Activated CD8-positive, alpha-beta memory T cell treated with anti-CD3 and anti-CD28 coated beads, Interleukin-2, amount 50 U/mL, for 24 hours (primary cell): ENCODE measurements around the gene ALG5.

ENCODE experiments used
- DNase-seq: peaks from one replicate; pipeline ENCODE4 v3.0.0-alpha.2; 2020; ENCODE audit errors: extremely low read depth

ALG5 gene, protein sequence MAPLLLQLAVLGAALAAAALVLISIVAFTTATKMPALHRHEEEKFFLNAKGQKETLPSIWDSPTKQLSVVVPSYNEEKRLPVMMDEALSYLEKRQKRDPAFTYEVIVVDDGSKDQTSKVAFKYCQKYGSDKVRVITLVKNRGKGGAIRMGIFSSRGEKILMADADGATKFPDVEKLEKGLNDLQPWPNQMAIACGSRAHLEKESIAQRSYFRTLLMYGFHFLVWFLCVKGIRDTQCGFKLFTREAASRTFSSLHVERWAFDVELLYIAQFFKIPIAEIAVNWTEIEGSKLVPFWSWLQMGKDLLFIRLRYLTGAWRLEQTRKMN

DNA sequence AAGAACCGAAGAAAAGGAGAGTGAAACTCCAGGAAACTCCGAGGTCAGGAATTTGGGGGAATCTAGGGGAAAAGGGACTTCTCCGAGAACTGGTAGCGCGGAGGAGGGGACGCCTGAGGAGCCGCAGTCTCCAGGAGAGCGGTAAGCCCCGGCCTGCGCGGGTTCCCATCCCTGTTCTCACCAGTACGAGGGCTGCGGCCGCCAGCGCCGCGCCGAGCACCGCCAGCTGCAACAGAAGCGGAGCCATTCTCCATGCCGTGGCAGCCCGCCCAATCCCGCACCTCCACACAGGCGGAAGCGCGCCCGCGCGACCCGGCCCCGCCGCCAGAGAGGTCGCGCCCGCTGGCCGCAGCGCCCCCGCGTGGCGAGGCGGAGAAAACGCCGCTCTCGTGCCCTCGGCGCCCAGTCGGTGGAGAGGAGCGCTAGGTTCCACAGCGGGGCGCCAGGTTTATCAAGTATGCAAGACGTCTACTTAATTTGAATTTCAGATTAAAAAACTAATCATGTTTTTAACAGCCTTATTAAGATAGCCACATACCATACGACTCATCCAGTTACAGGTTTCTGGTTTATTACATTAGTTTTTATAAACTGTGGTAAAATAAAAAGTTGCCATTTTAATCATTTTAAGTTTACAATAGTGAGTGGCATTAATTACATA, at the start of gene ALG5:
TSS of gene ALG5 (minus strand) at position 287 of the 661 bp plus-strand sequence. CDS start at position 247, 40 bp downstream.
- peak; percentile 82 for DNase-seq

DNA sequence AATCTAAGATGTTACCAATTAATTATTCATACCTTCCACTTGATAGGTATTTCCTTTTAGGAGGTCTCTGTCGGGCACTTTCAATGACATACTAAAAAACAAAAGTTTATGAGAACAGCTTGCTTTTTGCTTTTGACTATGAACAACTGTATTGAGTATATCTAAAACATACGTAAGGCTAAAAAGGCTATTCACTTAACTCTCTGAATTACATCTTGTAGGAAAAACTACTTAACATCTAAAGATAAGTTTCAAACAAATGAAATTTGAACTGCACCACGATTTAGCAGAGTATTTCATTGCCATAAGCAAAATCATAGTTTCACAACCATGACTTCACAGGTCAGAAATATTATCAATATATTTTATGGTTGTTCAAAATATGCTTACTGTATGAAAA, 48.7 kb upstream of the ALG5 start:
- no peak for DNase-seq

DNA sequence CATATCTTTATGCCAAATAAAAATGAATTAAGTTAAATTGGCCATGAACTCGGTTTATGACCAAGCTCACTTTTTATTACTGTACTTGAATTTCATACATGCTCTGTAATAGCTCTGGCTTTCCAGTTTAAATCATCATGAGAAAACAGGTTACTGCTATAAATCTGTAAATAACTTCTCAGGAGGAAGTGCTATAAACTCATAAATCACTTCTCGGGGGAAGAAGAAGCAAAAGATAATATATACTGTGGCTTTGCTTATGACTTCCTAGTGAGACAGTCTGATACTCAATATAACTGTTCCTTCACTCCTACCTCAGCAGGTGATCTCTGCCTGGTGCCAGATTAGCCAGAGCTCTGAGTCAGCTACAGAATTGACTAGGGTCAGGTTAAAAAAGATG, 47.9 kb upstream of the ALG5 start:
- DNase-seq, result no peak

DNA sequence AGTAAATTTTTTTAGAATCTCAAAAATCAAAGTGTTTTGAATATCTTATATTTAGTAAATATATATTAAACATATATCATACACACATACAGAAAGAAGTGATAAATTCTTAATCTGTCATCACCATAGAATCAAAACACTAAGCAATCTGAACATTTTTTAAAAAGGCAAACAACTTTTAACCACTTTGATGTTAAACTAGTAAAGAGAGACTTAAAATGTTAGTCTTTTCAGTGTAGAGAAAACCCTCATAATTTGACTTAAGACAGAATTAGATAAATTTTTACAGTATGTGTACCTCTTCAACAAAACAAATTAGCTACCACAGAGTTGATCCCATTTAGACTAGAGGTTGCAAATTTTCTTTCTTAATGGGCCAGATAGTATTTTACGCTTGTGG, 46.9 kb upstream of the ALG5 start:
- DNase-seq, result no peak

DNA sequence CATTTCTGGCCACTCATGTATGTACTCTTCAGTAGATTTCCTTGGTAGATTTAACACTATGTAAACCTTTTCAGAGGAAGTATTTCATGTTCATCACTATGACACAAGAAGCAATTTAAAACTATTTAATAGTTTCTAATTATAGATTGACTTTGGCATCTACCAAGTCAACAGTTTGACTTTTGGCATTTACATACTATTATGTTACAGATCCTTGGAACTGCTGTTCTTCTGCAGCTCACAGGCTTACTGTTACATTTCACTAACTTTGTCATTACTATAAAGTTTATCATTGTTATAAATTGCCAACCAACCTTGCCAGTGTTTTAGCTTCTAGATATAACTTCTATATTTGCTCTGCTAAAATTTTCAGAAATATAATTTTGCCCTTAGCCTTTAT, 41.6 kb upstream of the ALG5 start:
- DNase-seq, result no peak

DNA sequence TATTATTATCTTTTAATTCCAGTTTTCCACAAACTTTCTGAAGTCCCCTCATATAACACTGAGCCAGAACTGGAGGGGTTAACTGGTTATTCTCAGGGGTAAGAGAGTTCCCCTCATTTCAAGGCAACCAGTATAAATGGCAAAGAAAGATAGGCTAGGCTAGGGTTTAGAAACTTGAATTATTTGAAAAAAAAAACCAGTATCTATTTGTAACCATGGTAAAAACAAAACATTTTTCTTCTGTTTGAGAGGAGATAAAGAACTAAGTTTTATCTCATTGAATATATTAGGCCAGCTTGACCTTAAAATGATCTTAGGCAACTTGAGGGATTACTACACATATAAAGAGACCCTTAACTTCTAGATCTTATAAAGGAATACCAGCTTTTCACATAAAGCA, 40.8 kb upstream of the ALG5 start:
- DNase-seq, result no peak

DNA sequence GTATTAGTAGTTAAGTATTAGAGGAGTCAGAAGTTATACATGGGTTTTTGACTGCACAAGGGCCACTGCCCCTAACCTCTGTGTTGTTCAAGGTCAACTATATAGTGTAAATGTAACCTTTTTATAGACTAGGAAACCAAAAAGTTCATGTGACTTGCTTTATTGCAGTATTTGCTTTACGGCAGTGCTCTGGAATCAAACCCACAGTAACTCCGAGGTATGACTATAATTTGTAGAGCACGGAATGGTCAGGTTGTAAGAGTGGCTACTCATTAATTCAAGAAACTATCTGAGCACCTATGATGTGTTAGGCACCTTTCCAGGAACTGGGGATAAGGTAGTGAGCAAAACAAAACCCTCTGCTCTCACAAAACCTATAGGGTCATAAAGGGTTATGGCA, 38.1 kb upstream of the ALG5 start:
- DNase-seq, result no peak

DNA sequence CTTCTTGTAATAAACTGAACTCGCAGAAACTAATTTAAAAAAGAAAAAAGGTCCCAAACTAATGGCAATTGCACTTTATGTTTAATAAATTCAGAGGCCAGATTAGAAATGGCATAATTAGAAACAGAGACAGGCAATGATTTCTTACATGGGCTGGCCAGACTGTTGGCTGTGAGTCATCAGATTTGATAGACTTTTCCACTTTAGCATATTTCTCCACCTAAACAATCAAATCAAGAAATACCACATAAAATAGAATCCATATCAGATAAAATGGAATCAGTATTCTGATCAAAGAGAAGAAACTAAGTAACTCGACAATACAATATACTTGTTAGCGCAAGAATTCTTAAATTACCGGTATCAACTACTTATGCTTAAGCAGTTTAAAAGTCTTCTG, 30.5 kb upstream of the ALG5 start:
- no peak for DNase-seq

DNA sequence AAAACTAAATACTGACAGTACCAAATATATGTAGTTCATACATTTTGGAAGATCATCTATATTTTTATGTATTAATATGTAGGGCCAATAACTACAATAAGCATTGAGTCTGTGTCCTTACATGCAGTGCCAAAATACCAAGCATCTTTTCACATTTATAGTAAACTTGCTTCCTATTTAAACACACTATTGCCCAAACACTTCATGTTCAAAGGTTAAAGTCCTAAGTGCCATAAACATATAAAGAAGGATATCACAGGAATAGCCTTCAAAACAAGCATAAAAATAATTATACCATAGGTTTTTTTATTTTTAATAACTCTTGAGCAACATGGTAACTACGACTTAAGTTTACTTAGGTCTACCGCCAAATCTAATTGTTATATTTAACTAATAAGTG, 28.5 kb upstream of the ALG5 start:
- DNase-seq, result no peak

DNA sequence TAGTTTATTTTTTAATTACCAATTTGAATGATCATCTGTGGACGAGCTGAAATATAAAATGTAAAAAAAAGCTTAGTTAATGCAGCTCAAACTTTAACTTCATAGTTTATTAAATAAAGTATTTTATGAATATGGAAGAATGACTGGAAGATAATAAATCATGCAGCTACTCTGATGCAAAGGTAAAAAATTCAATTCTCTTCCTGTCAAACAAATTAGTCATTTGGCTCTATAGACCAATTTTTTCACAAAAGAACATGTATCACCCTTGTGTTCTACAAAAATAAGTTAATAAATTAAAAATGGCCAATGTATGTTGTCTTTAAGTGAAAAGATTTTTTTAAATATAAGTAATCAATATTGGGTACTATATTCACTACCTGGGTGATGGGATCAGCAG, 27.6 kb upstream of the ALG5 start:
- DNase-seq, result no peak

DNA sequence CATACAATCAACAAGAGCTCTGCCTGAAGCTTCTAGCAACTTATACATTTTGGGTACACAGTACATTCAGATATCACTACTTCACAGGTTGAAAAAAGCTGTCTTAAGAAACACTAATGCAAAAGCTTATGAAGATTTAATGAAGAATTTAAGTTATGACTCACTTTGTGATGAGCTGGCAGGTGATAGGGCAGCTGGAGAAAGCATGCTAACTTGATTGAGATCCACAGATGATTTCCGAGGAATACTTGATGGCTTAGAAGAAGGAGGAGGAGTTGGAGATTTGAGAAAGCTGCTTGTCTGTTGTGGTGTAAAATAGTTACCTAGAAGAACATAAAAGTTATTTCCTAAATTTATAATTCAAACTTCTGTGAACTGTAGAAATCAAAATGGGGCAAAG, 24.7 kb upstream of the ALG5 start:
- DNase-seq, result no peak

DNA sequence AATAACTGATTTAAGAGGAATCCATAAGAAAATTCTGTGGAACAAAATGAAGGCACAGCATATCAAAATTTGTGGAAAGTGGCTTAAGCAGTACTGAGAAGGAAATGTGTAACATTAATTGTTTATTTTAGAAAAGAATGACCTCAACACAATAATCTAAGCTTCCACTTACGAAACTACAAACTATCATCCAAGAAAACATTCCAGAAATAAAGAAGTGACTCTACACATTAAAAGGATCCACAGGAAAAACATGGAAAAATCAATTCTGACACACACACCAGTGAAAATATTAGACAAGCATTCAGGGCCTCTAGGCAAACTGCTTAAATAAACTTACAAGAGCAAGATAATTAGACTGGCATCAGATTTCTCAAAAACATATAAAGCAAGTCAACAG, 15.5 kb upstream of the ALG5 start:
- no peak for DNase-seq

DNA sequence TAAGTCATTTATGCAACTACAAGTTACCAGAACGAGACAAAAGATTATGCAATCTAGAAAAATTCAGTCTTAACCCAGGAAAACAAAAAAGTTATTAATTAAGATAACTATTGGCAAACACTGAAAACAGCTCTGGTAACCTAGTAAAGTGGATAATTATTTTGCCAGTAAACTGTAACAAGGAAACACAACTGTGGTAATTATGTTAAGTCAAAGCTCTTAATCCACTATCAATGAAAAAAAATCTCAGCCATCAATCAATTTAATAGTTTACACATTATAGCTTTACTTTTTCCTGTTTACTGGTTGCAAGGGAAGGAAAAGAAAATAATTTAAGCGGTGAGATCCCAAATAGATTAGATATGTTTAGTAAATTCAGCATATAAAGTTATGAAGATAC, 12.6 kb upstream of the ALG5 start:
- DNase-seq, result no peak

DNA sequence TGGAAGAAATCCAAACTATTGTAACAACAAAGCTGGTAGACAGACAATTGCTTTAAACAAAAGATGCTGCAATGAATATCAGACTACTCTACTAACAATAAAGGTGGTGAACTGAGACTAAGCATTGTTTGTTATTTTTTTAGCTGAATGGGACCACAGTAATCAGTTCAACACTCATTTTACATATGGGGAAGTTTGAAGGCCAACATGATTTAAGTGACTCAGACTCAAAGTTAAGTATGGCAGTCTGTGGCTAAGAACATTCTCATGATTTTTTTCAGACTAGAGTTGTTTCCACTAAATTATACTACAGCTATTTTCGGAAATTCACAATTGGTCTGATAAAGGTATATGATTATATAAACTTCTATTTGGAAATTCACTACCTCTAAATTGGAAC, 11.9 kb upstream of the ALG5 start:
- DNase-seq, result no peak

DNA sequence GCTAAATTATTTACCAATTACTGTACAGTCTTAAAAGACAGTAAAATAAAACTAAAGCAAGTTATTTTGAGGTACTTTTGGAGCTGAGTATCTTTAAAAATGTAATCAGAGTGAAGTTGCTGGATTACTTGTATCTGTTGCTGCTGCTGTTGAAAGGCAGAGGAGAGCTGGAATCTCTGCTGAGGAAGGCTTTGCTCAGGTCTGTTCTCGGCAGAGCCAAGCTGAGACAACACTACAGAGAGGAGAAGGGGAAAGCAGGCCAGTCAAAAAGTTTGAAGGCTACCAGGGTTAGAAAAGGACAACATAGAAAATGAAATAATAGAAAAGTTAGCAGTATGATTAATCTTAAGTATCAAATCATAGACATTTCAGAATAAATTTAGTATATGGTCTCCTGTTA, 11.3 kb upstream of the ALG5 start:
- no peak for DNase-seq

DNA sequence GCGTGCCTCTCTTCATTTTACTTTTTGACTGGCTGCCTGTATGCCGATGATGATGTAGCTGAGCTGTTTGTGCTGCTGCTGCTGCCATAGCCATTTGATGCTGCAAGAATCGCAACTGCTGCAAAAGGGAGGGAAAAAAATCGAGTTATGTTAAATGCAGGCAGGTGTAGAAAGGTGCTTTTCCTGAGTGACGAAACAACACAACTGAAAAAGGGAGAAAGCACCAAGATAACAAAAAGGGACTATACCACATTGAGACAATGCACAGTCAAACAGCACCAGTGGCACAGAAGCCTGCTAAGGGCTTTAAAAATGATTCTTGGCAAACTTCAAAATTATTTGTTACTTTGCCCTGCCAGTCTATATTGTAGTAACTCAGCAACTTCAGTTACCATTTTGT, 10.6 kb upstream of the ALG5 start:
- DNase-seq, result no peak

DNA sequence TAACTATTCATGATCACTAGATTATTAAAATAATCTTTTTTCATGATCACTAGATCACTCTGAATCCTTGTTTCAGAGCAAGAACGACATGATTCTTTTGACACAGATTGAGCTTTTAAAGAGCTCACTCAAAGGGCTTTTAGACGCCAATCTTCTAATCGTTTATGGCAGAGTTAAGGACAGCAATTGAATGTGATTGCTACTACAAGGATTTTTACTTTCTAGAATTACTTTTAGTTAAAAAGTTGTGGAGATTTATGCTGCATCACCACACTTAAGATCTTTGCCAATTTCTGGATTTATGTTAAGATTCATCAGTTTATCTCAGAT, 2.7 kb upstream of the ALG5 start:
- DNase-seq, result no peak

DNA sequence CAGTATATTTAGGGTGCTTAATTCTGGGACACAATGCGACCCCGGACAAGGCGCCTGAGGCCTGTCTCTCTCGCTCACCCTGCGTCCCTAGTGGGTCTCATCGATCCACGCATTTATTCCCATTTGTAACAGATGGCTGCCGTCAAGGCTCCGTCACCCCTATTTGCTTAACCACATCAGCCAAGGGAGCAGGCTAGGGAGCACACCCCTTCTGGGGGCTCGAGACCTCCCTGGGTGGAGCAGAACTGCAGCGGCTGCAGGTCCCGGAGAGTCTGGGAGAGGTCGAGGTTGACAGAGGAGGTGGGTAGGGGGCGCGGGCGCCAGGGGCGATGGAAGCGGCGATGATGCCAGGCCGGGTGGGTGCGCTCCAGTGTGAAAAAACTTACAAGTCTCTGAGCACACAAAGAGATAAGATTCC, 507 bp downstream of the ALG5 start:
- no peak for DNase-seq

DNA sequence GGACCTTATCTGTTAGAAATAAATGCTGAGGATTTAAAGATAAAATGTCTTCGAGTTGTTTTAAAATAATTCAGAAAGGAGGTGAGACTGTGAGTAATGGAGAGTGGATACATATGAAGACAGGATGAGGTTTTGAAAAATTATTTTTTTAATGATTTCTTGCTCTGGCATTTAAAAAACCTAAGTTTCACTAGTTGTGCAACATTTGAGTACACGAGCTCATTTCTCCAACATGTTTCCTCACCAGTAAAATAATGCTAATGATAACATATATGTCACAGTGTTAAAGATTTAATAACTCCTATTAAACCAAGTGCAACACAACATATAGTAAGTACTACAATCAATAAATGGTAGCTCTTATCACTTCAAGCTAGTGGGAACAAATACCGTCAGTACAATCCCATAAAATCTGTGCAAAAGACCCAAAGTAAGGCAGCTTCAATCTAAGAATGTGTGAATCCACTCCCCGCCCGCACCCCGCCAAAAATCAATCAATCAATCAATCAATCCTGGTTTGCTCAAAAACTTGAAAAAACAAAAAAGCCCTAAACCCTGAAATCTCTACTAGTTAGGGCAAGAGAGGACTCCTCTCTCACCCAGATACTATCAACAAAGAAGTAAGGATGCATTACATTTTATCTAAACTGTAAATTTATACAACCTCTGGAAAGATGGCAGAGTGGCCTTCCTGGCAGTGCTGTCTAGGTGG, 1.3 kb downstream of the ALG5 start:
- DNase-seq, result no peak

DNA sequence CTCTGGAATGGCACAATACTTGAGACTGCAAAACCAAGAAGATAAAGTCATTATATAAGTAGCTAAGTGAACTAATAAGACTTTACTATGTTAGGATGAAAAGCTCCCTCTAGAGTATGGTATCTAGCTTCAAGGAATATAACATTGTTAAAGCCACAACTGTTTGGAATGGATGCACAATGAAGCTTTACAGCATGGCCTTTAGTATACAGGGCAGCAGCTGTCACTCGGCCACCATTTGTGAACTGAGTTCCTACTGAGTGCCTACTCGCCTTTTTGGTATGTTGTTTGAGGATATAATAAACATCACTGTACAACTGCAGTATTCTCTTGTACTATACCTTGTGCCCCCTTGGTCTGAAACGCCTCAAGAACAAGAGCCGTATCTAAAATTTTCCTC, 6.8 kb downstream of the ALG5 start:
- DNase-seq, result no peak

DNA sequence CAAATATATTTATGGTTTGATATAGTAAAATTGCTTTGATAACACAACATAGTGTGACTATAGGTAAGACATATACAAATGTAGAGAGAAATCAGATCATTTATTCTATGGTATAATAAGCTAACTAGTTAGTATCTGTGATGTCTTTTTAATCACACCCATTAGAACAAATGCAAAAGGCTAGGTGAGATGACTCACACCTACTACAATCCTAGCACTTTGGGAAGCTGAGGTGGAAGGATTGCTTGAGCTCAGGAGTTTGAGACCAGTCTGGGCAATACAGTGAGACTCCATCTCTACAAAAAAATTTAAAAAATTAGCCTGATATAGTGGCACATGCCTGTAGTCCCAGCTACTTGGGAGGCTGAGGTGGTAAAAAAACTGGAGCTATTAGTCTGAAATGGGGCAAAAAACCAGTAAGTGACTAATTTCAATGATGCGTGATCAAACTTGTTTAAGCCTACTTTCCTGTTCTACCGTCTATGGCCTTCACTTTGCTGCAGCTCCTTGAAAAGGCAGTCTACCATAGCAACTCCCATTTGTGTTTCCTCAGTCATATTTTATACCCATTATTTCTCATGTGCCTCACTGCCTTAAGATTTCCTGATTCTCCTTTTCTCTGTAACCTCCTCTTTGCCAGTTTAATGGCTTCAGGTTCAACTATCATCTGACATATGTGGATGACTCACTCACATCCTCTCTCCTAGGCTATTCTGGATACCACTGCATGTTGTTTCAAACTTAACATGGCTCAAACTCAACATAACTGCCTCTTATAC, 12.5 kb downstream of the ALG5 start:
- DNase-seq, result no peak

DNA sequence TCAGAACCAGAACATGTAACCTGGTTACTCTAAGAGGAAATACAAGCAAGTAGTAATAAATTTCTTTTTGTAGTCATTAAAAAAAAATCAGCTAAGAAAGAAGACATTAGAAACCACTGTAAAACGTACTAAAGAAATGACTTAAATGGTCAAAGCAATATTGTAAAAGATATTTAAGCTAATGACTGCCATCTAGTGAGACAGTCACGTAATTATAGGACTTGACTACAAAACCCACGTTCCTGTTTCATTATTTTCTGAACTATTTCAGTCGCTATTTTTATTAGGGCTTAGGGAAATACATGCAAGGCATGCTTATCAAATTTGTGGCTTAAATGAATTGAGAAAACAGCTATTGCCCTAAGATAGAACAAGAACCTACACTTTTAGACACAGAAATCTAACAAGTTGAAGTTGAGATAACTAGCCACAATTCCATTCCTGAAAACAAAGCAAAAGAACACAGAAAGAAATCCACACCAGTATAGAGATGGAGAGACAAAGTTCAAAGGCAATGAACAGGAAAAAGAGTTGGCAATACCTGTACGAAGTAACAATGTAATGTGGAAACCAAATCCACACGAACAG, 17.9 kb downstream of the ALG5 start:
- no peak for DNase-seq
